HepG2 (cell line): ENCODE results near the gene CLEC16A. TPM values are rescaled to one million over a fixed set of nuclear protein-coding genes. Genes with fewer than 3 reads are reported as not detected.

Source experiments
- ADNP ChIP-seq: sonication (generic); formaldehyde crosslinking; IDR thresholded peaks from 2 replicates; pipeline ENCODE4 v1.4.0; 2020; ENCODE audit warnings: missing genetic modification reagents
- NPAS2 ChIP-seq: sonication (generic); formaldehyde crosslinking; IDR thresholded peaks from 2 replicates; pipeline ENCODE4 v1.8.0; 2022; ENCODE audit warnings: mild to moderate bottlenecking, missing genetic modification reagents, borderline replicate concordance
- RORA ChIP-seq: sonication (generic); formaldehyde crosslinking; IDR thresholded peaks from 2 replicates; pipeline ENCODE4 v1.5.0; 2020; ENCODE audit warnings: mild to moderate bottlenecking, missing genetic modification reagents, moderate library complexity
- SNAPC4 ChIP-seq: sonication (generic); formaldehyde crosslinking; IDR thresholded peaks from 2 replicates; pipeline ENCODE4 v1.4.0; 2020; ENCODE audit warnings: mild to moderate bottlenecking, missing genetic modification reagents
- ZNF382 ChIP-seq: sonication (generic); formaldehyde crosslinking; IDR thresholded peaks from 2 replicates; pipeline ENCODE4 v1.5.0; 2020; ENCODE audit warnings: missing genetic modification reagents, mild to moderate bottlenecking, borderline replicate concordance
- ZNF580 ChIP-seq: IDR thresholded peaks from 2 replicates; pipeline ENCODE4 v1.6.1; 2016; ENCODE audit warnings: low read depth, borderline replicate concordance
- ZNF597 ChIP-seq: sonication (generic); formaldehyde crosslinking; IDR thresholded peaks from 2 replicates; pipeline ENCODE4 v1.5.0; 2020; ENCODE audit warnings: missing genetic modification reagents
- ZNF629 ChIP-seq: sonication (generic); formaldehyde crosslinking; conservative IDR thresholded peaks from 2 replicates; pipeline ENCODE4 v1.5.0; 2020; ENCODE audit warnings: missing genetic modification reagents
- ZNF816 ChIP-seq: sonication (generic); formaldehyde crosslinking; IDR thresholded peaks from 2 replicates; pipeline ENCODE4 v1.8.0; 2022; ENCODE audit warnings: missing genetic modification reagents, mild to moderate bottlenecking, borderline replicate concordance
- ZNF891 ChIP-seq: sonication (generic); formaldehyde crosslinking; IDR thresholded peaks from 2 replicates; pipeline ENCODE4 v1.5.0; 2020; ENCODE audit warnings: mild to moderate bottlenecking, missing genetic modification reagents
- polyA plus RNA-seq, 8 experiments: library from polyadenylated mRNA; depleted of rRNA in 3 of 8; stranded (reverse) in 7 of 8; unstranded in 1 of 8; fragments of >200 nt; fragmentation: Illumina TruSeq in 4 of 8; extraction: Trizol in 4 of 8; gene quantifications; 2 replicates each; pipeline versions ENCODE4 v1.2.1 to v1.2.3, GENCODE V29; 2011 to 2016; ENCODE audit warnings: low read depth in 4 of 8, missing spikeins in 1 of 8, mixed read lengths in 1 of 8; ENCODE audit not compliant: insufficient read depth in 1 of 8
- total RNA-seq, 5 experiments: library from RNA; depleted of rRNA; stranded (reverse); fragments of >200 nt; fragmentation: Illumina TruSeq; extraction: Trizol; gene quantifications; 2 replicates each; pipeline ENCODE4 v1.2.3, GENCODE V29; 2016; ENCODE audit warnings: low read depth in 1 of 5

The CLEC16A gene
- total and polyA plus RNA-seq, 2 of the 13 experiments (the other 11 are each of a cell fraction or from before 2014, with no cell fraction given): 8.5 to 10.3 TPM

- TF ChIP-seq ZNF597 (CRISPR knock-in tag): no peak
- TF ChIP-seq RORA: no peak
- TF ChIP-seq SNAPC4 (CRISPR knock-in tag): no peak
- no peak for TF ChIP-seq NPAS2 (CRISPR knock-in tag)
- TF ChIP-seq ZNF629 (CRISPR knock-in tag): no peak
- TF ChIP-seq ZNF580 (CRISPR knock-in tag): no peak
- no peak for TF ChIP-seq ZNF891 (CRISPR knock-in tag)
- no peak for TF ChIP-seq ZNF382 (CRISPR knock-in tag)
- TF ChIP-seq ADNP (CRISPR knock-in tag): no peak
- TF ChIP-seq ZNF816 (CRISPR knock-in tag): no peak
- TF ChIP-seq, all 625 proteins: peak for 0
Measured at GRCh38 chr16:11158018-11158417, 213.7 kb downstream of the CLEC16A start (continued).
